ENCODE data around the gene GABPB1.

GRCh38 chr15:50234764-50235163 lies 120.2 kb downstream of the GABPB1 start:
- TF ChIP-seq CTCF (IDR thresholded peaks at IDR 0.05) = no peak
- no peak for TF ChIP-seq POLR2A (IDR thresholded peaks at IDR 0.05)

All from testis (tissue), 2 donors.